Chondrocyte (in vitro differentiated cells): ENCODE results near the gene PSME1. TPM values are rescaled to one million over a fixed set of nuclear protein-coding genes. Genes with fewer than 3 reads are reported as not detected.

Experiments
- DNase-seq: peaks from one replicate; pipeline ENCODE4 v3.0.0; 2021; ENCODE audit warnings: mixed read lengths, low spot score
- H3K27ac Mint-ChIP-seq: one replicate; pipeline ENCODE4 v1.8.0; 2021; ENCODE audit warnings: mild to moderate bottlenecking, moderate library complexity, mixed read lengths; ENCODE audit not compliant: unreplicated experiment
- H3K27me3 Mint-ChIP-seq: 2 replicates; pipeline ENCODE4 v1.8.0; 2021; ENCODE audit warnings: low read depth, mixed read lengths
- H3K36me3 Mint-ChIP-seq: 2 replicates; pipeline ENCODE4 v1.8.0; 2021; ENCODE audit warnings: low read depth, mixed read lengths
- H3K4me1 Mint-ChIP-seq: 2 replicates; pipeline ENCODE4 v1.8.0; 2021; ENCODE audit warnings: low read depth, mild to moderate bottlenecking, mixed read lengths
- H3K4me3 Mint-ChIP-seq: one replicate; pipeline ENCODE4 v1.8.0; 2021; ENCODE audit warnings: mild to moderate bottlenecking, moderate library complexity, mixed read lengths; ENCODE audit not compliant: unreplicated experiment
- H3K9me3 Mint-ChIP-seq: 2 replicates; pipeline ENCODE4 v1.8.0; 2021; ENCODE audit warnings: low read depth, mixed read lengths
- total RNA-seq: library from RNA; stranded (reverse); gene quantifications from 3 replicates; pipeline ENCODE4 v1.2.1, GENCODE V29; 2021
- TF ChIP-seq, protein P1 (sequence below): fragments of 200-600 bp; sonication (generic); IDR thresholded peaks from 2 replicates; pipeline ENCODE4 v1.5.0; 2021; ENCODE audit warnings: antibody characterized with exemption, mild to moderate bottlenecking, moderate library complexity

The PSME1 gene
- total RNA-seq, 1 donor from 2014 or later, result 59.2 TPM

- peaks cover 32% of the 10 kb centered on the region for H3K36me3 Mint-ChIP-seq
Measured at GRCh38 chr14:24160850-24161804, 25.1 kb downstream of the PSME1 start, which contains the start of gene IRF9. IRF9 (plus strand) TSS chr14:24161265; CDS start chr14:24162145, 880 bp downstream.

GRCh38 chr14:24162093-24162492 lies 26.1 kb downstream of the PSME1 start:
- Mint-ChIP-seq H3K9me3 (no peaks in the 10 kb centered on the region), H3K27ac (peak overlapping the region; percentile 85), H3K4me3 (peak overlapping the region; percentile 86), H3K36me3 (peaks cover 32% of the 10 kb centered on the region), H3K4me1 (peaks cover 20% of the 10 kb centered on the region), H3K27me3 (no peaks in the 10 kb centered on the region)
- TF ChIP-seq, protein P1, sequence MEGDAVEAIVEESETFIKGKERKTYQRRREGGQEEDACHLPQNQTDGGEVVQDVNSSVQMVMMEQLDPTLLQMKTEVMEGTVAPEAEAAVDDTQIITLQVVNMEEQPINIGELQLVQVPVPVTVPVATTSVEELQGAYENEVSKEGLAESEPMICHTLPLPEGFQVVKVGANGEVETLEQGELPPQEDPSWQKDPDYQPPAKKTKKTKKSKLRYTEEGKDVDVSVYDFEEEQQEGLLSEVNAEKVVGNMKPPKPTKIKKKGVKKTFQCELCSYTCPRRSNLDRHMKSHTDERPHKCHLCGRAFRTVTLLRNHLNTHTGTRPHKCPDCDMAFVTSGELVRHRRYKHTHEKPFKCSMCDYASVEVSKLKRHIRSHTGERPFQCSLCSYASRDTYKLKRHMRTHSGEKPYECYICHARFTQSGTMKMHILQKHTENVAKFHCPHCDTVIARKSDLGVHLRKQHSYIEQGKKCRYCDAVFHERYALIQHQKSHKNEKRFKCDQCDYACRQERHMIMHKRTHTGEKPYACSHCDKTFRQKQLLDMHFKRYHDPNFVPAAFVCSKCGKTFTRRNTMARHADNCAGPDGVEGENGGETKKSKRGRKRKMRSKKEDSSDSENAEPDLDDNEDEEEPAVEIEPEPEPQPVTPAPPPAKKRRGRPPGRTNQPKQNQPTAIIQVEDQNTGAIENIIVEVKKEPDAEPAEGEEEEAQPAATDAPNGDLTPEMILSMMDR, result no peak
- DNase-seq, result peak; percentile 40

More at GRCh38 chr14:24160850-24161804, 25.1 kb downstream of the PSME1 start, which contains the start of gene IRF9:
- TF ChIP-seq, protein P1, result peak; percentile 98
- Mint-ChIP-seq H3K9me3 (no peaks in the 10 kb centered on the region), H3K4me1 (peaks cover 20% of the 10 kb centered on the region), H3K4me3 (peak within 1 kb of the TSS; percentile 86), H3K27me3 (no peaks in the 10 kb centered on the region), H3K27ac (peak within 1 kb of the TSS; percentile 85)
- DNase-seq, result peak; percentile 95

DNA sequence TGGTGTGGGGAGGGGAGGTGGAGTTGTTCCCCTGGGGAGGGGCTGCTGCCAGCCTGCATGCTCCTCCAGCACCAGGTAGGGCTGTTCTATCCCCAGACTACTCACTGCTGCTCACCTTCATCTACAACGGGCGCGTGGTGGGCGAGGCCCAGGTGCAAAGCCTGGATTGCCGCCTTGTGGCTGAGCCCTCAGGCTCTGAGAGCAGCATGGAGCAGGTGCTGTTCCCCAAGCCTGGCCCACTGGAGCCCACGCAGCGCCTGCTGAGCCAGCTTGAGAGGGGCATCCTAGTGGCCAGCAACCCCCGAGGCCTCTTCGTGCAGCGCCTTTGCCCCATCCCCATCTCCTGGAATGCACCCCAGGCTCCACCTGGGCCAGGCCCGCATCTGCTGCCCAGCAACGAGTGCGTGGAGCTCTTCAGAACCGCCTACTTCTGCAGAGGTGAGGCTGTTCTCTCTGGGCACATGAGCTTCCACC lies 28.6 kb downstream of the PSME1 start:
- H3K27ac Mint-ChIP-seq, result no peak overlapping the region
- no peaks in the 10 kb centered on the region for H3K27me3 Mint-ChIP-seq
- H3K4me1 Mint-ChIP-seq, result peaks cover 20% of the 10 kb centered on the region
- H3K36me3 Mint-ChIP-seq, result peaks cover 38% of the 10 kb centered on the region
- H3K4me3 Mint-ChIP-seq, result no peak overlapping the region
- H3K9me3 Mint-ChIP-seq, result no peaks in the 10 kb centered on the region
- TF ChIP-seq, protein P1, result no peak
- peak; percentile 80 for DNase-seq

- no peaks in the 10 kb centered on the region for H3K9me3 Mint-ChIP-seq
- H3K4me1 Mint-ChIP-seq, result peaks cover 18% of the 10 kb centered on the region
- no peak overlapping the region for H3K27ac Mint-ChIP-seq
- H3K4me3 Mint-ChIP-seq, result no peak overlapping the region
- DNase-seq, result peak; percentile 32
- no peaks in the 10 kb centered on the region for H3K27me3 Mint-ChIP-seq
- TF ChIP-seq, protein P1, result no peak
- H3K36me3 Mint-ChIP-seq, result peaks cover 36% of the 10 kb centered on the region
Measured at GRCh38 chr14:24165785-24166184, 29.8 kb downstream of the PSME1 start.

DNA sequence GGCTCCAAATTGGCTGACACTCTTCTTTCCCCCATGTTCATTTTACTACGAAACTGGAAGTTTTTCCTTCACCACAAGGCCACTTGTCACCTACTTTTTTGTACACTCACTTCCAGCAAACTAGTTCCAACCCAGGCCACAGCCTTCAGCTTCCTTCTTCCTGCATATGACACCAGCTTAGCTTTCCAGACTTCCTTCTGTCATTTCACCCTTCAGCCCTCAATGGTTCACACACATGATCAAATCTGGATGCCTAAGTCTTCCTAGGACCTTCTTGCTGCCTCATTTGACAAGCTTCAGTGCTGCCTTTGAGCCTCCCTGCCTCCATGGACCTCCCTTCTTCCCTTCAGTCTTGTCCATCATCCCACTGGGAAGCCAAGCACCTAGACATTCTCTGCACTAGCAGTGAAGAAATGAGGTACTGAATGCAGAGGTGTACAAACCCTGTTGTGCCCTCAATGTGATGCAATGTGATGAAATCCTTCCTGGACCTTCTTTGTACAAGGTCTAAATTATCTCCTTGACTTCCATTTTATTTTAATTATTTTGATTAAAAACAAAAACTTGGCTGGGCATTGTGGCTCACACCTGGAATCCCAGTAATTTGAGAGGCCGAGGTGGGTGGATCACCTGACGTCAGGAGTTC lies 31.6 kb downstream of the PSME1 start:
- Mint-ChIP-seq H3K36me3 (peaks cover 35% of the 10 kb centered on the region), H3K9me3 (no peaks in the 10 kb centered on the region), H3K4me1 (peaks cover 4% of the 10 kb centered on the region), H3K4me3 (no peak overlapping the region), H3K27me3 (no peaks in the 10 kb centered on the region), H3K27ac (no peak overlapping the region)
- TF ChIP-seq, protein P1, result no peak
- DNase-seq, result no peak
